ENCODE data around the gene CAB39L.

DNA sequence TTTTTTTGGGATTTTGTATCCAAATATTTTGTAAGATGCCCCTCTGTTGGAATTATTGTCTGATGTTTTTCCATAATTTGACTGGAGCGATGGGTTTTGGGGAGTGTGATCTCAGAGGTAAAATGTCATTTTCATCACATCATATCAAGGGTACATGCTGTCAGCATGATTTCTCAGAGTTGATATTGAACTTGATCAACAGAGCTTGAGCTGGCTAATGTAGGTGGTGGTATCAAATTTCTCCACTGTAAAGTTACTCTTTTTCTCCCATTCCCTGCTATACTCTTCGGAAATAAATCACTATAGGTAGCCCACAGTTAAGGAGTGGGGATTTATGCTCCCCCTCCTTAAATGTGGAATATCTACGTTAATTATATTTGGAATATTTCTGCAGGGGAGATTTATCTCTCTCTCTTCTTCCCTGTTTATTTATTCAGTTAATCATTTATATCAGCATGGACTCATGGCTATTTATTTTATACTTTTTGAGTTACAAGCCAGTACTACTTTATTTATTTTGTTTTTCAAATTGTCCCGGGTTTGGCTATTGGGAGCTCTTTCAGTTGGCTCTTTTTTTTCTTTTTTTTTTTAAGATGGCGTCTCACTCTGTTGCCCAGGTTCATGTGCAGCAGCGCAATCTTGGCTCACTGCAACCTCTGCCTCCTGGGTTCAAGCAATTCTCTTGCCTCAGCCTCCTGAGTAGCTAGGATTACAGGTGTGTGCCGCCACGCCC is 9.0 kb upstream of the CAB39L start:
- TF ChIP-seq CTCF (IDR thresholded peaks at IDR 0.05; ENCODE audit: insufficient read depth, low read length, poor library complexity, severe bottlenecking) (no peak), EZH2phosphoT487 (conservative IDR thresholded peaks at IDR 0.05; ENCODE audit: low read length) (no peak)
